CD4-positive, alpha-beta T cell treated with Interleukin-17A for 1 hour (primary cell): ENCODE data around the gene TNNC1.

Experiments
- DNase-seq: peaks from one replicate; pipeline ENCODE4 v3.0.0-alpha.2; 2020

The TNNC1 gene

GRCh38 chr3:52441772-52442332, 12.0 kb downstream of the TNNC1 start:
- no peak for DNase-seq

GRCh38 chr3:52441091-52441771, 12.6 kb downstream of the TNNC1 start:
- no peak for DNase-seq

- DNase-seq, result no peak
Measured at GRCh38 chr3:52440671-52441070, 13.2 kb downstream of the TNNC1 start.

- no peak for DNase-seq
Measured at GRCh38 chr3:52440249-52440551, 13.6 kb downstream of the TNNC1 start.

- no peak for DNase-seq
Measured at GRCh38 chr3:52439426-52440248, 14.2 kb downstream of the TNNC1 start.

- DNase-seq, result no peak
Measured at GRCh38 chr3:52438579-52439425, 15.0 kb downstream of the TNNC1 start.

GRCh38 chr3:52438104-52438376, 15.8 kb downstream of the TNNC1 start:
- DNase-seq, result no peak

GRCh38 chr3:52437326-52438103, 16.3 kb downstream of the TNNC1 start:
- DNase-seq, result no peak

- no peak for DNase-seq
Measured at GRCh38 chr3:52436500-52437149, 17.2 kb downstream of the TNNC1 start.

GRCh38 chr3:52435246-52436101, 18.4 kb downstream of the TNNC1 start:
- DNase-seq, result no peak

- DNase-seq, result no peak
Measured at GRCh38 chr3:52434491-52435115, 19.2 kb downstream of the TNNC1 start.

- no peak for DNase-seq
Measured at GRCh38 chr3:52433996-52434479, 19.8 kb downstream of the TNNC1 start.

GRCh38 chr3:52433328-52433995, 20.4 kb downstream of the TNNC1 start:
- no peak for DNase-seq

- no peak for DNase-seq
Measured at GRCh38 chr3:52432691-52433141, 21.1 kb downstream of the TNNC1 start.

- no peak for DNase-seq
Measured at GRCh38 chr3:52432225-52432624, 21.6 kb downstream of the TNNC1 start.

- no peak for DNase-seq
Measured at GRCh38 chr3:52431459-52432223, 22.2 kb downstream of the TNNC1 start.

GRCh38 chr3:52430416-52430810, 23.4 kb downstream of the TNNC1 start:
- DNase-seq, result no peak

- no peak for DNase-seq
Measured at GRCh38 chr3:52429779-52430415, 23.9 kb downstream of the TNNC1 start.

GRCh38 chr3:52429031-52429430, 24.8 kb downstream of the TNNC1 start:
- DNase-seq, result no peak
